HEK293T (cell line): ENCODE results near the gene PAQR4.
A peak's percentile ranks its signal among the peaks of the same experiment; 100 is the strongest.

Source experiments
- CTCF ChIA-PET: fragments of 350-600 bp; formaldehyde crosslinking; extraction: SDS; loops from one replicate; lab custom pipeline; 2021; ENCODE audit warnings: antibody characterized with exemption, inconsistent platforms; lab: Yijun Ruan, JAX
- POLR2A ChIA-PET: fragments of 350-600 bp; formaldehyde crosslinking; extraction: SDS; loops from one replicate; lab custom pipeline; 2020; ENCODE audit warnings: antibody characterized with exemption, inconsistent platforms; lab: Yijun Ruan, JAX
- DNase-seq: peaks from one replicate; pipeline ENCODE4 v3.0.0; 2012; ENCODE audit warnings: mixed read lengths; ENCODE audit errors: extremely low spot score
- ARNT ChIP-seq: fragments of 450-650 bp; IDR thresholded peaks from 2 replicates; pipeline ENCODE4 v1.6.1; 2017; ENCODE audit warnings: mild to moderate bottlenecking
- BHLHE40 ChIP-seq: fragments of 450-650 bp; IDR thresholded peaks from 2 replicates; pipeline ENCODE4 v1.6.1; 2016; ENCODE audit warnings: mild to moderate bottlenecking, moderate library complexity, borderline replicate concordance
- CTBP1 ChIP-seq: fragments of 450-650 bp; IDR thresholded peaks from 2 replicates; pipeline ENCODE4 v1.6.1; 2016; ENCODE audit warnings: borderline replicate concordance
- ELF4 ChIP-seq: fragments of 450-650 bp; IDR thresholded peaks from 2 replicates; pipeline ENCODE4 v1.6.1; 2017; ENCODE audit warnings: antibody characterized with exemption
- FOXA1 ChIP-seq: fragments of 450-650 bp; IDR thresholded peaks from 2 replicates; pipeline ENCODE4 v1.6.1; 2016; ENCODE audit warnings: mild to moderate bottlenecking
- FOXK2 ChIP-seq: fragments of 450-650 bp; IDR thresholded peaks from 2 replicates; pipeline ENCODE4 v1.6.1; 2016; ENCODE audit warnings: mild to moderate bottlenecking
- FOXM1 ChIP-seq: fragments of 450-650 bp; IDR thresholded peaks from 2 replicates; pipeline ENCODE4 v1.6.1; 2017; ENCODE audit warnings: mild to moderate bottlenecking, borderline replicate concordance
- HDGF ChIP-seq: fragments of 450-650 bp; IDR thresholded peaks from 2 replicates; pipeline ENCODE4 v1.6.1; 2017; ENCODE audit warnings: antibody characterized with exemption, borderline replicate concordance
- L3MBTL2 ChIP-seq: fragments of 450-650 bp; conservative IDR thresholded peaks from 2 replicates; pipeline ENCODE4 v1.6.1; 2016; ENCODE audit warnings: mild to moderate bottlenecking
- LEF1 ChIP-seq: fragments of 450-650 bp; IDR thresholded peaks from 2 replicates; pipeline ENCODE4 v1.6.1; 2017; ENCODE audit warnings: mild to moderate bottlenecking, borderline replicate concordance
- NFRKB ChIP-seq: fragments of 450-650 bp; IDR thresholded peaks from 2 replicates; pipeline ENCODE4 v1.6.1; 2016; ENCODE audit warnings: mild to moderate bottlenecking, moderate library complexity
- PKNOX1 ChIP-seq: fragments of 450-650 bp; IDR thresholded peaks from 2 replicates; pipeline ENCODE4 v1.6.1; 2016
- SP1 ChIP-seq: fragments of 450-650 bp; IDR thresholded peaks from 2 replicates; pipeline ENCODE4 v1.6.1; 2017
- SUZ12 ChIP-seq: fragments of 450-650 bp; IDR thresholded peaks from 2 replicates; pipeline ENCODE4 v1.6.1; 2016; ENCODE audit warnings: mild to moderate bottlenecking
- TARDBP ChIP-seq: fragments of 450-650 bp; IDR thresholded peaks from 2 replicates; pipeline ENCODE4 v1.6.1; 2016
- ZNF384 ChIP-seq: fragments of 450-650 bp; IDR thresholded peaks from 2 replicates; pipeline ENCODE4 v1.6.1; 2016

PAQR4 gene

GRCh38 chr16:2964475-2965336, 4.4 kb upstream of the PAQR4 start:
- peak; percentile 94 for DNase-seq
- TF ChIP-seq FOXA1 (no peak), BHLHE40 (no peak), ELF4 (no peak), ARNT (no peak), L3MBTL2 (0 out of 2 replicates have a peak, but pooled peaks have one; percentile 18), ZNF384 (no peak), FOXK2 (no peak), SUZ12 (no peak), LEF1 (no peak)
- ChIA-PET POLR2A (interaction anchor here (0.9 to 3.0 kb wide), 6 partner anchors 9 to 59 kb away, joined by 3 to 30 read pairs (median 4); partner anchors contain the start of genes HCFC1R1, PKMYT1 and THOC6), CTCF (no interaction called here)

DNA sequence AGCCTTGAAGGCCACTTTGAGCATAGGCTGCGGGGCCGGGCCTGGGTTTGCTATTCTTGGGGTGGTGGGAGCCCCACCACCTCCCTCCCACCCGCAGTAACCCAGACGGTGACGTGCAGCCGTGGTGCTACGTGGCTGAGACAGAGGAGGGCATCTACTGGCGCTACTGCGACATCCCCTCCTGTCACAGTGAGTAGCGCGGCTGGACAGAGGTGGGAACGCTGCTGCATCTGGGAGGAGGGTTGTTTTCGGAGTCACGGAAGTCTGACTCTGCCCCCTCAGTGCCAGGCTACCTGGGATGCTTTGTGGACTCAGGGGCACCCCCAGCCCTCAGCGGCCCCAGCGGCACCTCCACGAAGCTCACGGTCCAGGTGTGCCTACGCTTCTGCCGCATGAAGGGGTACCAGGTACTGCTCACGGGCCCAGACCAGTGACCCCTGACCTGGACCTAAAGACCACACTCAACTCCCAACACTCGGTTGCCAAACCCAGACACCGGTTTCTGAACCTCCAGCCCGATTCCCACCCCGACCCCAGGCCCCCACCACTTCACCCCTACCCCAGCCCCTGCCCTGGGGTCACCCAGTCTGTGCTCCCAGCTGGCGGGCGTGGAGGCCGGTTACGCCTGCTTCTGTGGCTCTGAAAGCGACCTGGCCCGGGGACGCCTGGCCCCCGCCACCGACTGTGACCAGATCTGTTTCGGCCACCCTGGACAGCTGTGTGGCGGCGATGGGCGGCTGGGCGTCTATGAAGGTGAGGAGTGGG, 2.9 kb upstream of the PAQR4 start:
- POLR2A ChIA-PET: interaction anchor here (0.6 to 3.0 kb wide), 2 partner anchors 15 to 59 kb away, joined by 3 to 30 read pairs; partner anchors contain the start of gene PKMYT1
- no peak for TF ChIP-seq ARNT
- DNase-seq: no peak
- CTCF ChIA-PET: no interaction called here

DNA sequence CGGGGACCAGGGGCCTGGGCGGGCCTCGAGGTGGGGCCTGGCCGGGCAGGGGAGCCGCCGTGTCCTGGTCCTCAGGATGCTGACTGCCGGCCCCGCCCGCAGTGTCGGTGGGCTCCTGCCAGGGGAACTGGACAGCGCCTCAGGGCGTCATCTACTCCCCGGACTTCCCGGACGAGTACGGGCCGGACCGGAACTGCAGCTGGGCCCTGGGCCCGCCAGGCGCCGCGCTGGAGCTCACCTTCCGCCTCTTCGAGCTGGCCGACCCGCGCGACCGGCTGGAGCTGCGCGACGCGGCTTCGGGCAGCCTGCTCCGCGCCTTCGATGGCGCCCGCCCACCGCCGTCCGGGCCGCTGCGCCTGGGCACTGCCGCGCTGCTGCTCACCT, 2.3 kb upstream of the PAQR4 start:
- POLR2A ChIA-PET: interaction anchor here (0.6 to 1.6 kb wide), 2 partner anchors 14 to 58 kb away, joined by 3 to 12 read pairs; partner anchors contain the start of gene PKMYT1
- CTCF ChIA-PET: no interaction called here
- TF ChIP-seq FOXK2: no peak
- no peak for TF ChIP-seq HDGF
- no peak for TF ChIP-seq ELF4
- TF ChIP-seq PKNOX1: no peak
- no peak for TF ChIP-seq L3MBTL2
- no peak for TF ChIP-seq TARDBP
- no peak for TF ChIP-seq NFRKB
- no peak for TF ChIP-seq ZNF384
- no peak for TF ChIP-seq FOXM1
- TF ChIP-seq BHLHE40: no peak
- no peak for TF ChIP-seq SUZ12
- TF ChIP-seq CTBP1: no peak
- TF ChIP-seq LEF1: no peak
- no peak for TF ChIP-seq FOXA1
- TF ChIP-seq SP1: no peak
- TF ChIP-seq ARNT: no peak
- no peak for DNase-seq

- ChIA-PET CTCF (no interaction called here), POLR2A (interaction anchor here (0.6 to 1.6 kb wide), 2 partner anchors 13 to 58 kb away, joined by 3 to 12 read pairs; partner anchors contain the start of gene PKMYT1)
- no peak for DNase-seq
- TF ChIP-seq PKNOX1: no peak
- TF ChIP-seq NFRKB: no peak
These were observed 1.9 kb upstream of the PAQR4 start for GRCh38 chr16:2967211-2967631.

DNA sequence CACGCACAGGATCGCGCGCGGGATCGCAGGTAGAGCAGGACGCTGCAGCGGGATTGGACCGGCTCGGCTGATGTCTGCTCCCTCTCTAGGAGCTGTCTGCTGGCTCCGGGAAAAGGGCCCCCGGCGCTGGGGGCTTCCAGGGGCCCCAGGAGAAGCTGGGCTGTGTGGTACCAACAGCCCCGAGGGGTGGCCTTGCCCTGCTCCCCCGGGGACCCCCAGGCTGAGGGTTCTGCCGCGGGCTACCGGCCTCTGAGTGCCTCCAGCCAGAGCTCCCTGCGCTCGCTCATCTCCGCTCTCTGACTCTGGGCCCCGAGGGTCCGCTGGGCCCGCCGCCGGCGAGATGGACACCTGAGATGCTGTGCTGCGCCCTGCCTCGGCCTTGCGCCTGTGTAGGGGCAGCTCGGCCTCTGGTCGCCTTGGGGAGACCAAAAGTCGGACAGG, 1.4 kb upstream of the PAQR4 start:
- POLR2A ChIA-PET: interaction anchor here (1.6 kb wide), 1 partner anchor 13 kb away, joined by 12 read pairs; the partner anchor contains the start of gene PKMYT1
- no peak for TF ChIP-seq BHLHE40
- no peak for TF ChIP-seq NFRKB
- no peak for TF ChIP-seq FOXM1
- TF ChIP-seq SP1: no peak
- no peak for TF ChIP-seq ARNT
- TF ChIP-seq TARDBP: no peak
- no peak for TF ChIP-seq PKNOX1
- TF ChIP-seq FOXA1: no peak
- TF ChIP-seq L3MBTL2: no peak
- CTCF ChIA-PET: no interaction called here
- DNase-seq: no peak

DNA sequence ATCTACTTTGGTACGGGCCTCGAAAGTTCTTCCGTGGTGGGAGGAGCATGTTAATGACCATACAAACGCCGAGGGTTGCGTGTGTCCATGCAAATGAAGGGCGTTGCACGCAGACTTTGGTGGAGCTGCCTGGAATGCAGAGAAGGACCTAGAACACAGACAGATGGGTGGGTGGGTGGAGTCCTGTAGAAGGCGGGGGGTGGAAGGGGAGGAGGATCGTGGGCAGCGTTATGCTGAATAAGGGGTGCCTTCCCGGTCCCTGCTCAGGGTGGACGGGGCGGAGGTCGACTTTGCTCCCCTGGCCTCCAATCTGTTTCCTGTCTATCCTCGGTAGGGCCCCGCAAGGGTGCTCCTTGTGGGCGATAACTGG, 795 bp upstream of the PAQR4 start:
- CTCF ChIA-PET: no interaction called here
- POLR2A ChIA-PET: interaction anchor here (1.6 kb wide), 1 partner anchor 12 kb away, joined by 12 read pairs; the partner anchor contains the start of gene PKMYT1
- no peak for DNase-seq
- TF ChIP-seq FOXM1 (no peak), TARDBP (no peak), SP1 (no peak), FOXA1 (no peak), L3MBTL2 (no peak), ARNT (no peak), SUZ12 (no peak), HDGF (no peak), BHLHE40 (no peak), PKNOX1 (no peak), ELF4 (no peak), CTBP1 (no peak), ZNF384 (no peak), FOXK2 (no peak), LEF1 (no peak), NFRKB (no peak)
